ENCODE measurements around the gene C17orf100. TPM values are rescaled to one million over a fixed set of nuclear protein-coding genes. Genes with fewer than 3 reads are reported as not detected.
A peak's percentile ranks its signal among the peaks of the same experiment; 100 is the strongest.

The C17orf100 gene
- total RNA-seq (2.4 and 3.7 TPM in 2 replicates), polyA plus RNA-seq (7.1 and 8.2 TPM in 2 replicates)

GRCh38 chr17:6651354-6651918, at the start of gene C17orf100, which contains the start of gene MED31:
TSS of gene C17orf100 (plus strand) at chr17:6651762. CDS start at chr17:6651914, 152 bp downstream.
TSS of gene MED31 (minus strand) at chr17:6651605. CDS start at chr17:6651528, 77 bp downstream.
- no peak for TF ChIP-seq CTCF (IDR thresholded peaks at IDR 0.05; ENCODE audit: low read depth, low read length)
- no peaks in the 10 kb centered on the region for H3K9me3 ChIP-seq (ENCODE audit: low read depth)

GRCh38 chr17:6602141-6602540, 49.4 kb upstream of the C17orf100 start:
- Histone ChIP-seq H3K27ac (no peak overlapping the region), H3K9me3 (ENCODE audit: low read depth) (no peaks in the 10 kb centered on the region), H3K36me3 (peaks cover 55% of the 10 kb centered on the region), H3K4me1 (ENCODE audit: low read depth) (no peaks in the 10 kb centered on the region), H3K4me3 (no peak overlapping the region), H3K27me3 (no peaks in the 10 kb centered on the region)
- no peak for DNase-seq (ENCODE audit: low read depth in 1 of 2, low spot score in 1 of 2)
- no peak for TF ChIP-seq CTCF (IDR thresholded peaks at IDR 0.05; ENCODE audit: low read depth, low read length)

More at GRCh38 chr17:6651354-6651918, at the start of gene C17orf100, which contains the start of gene MED31:
- no peaks in the 10 kb centered on the region for H3K36me3 ChIP-seq
- peaks cover 34% of the 10 kb centered on the region for H3K27me3 ChIP-seq
- peak; percentile 95 to 96 for DNase-seq (ENCODE audit: low read depth in 1 of 2, low spot score in 1 of 2)
- H3K4me3 ChIP-seq = peak within 1 kb of the TSS; percentile 80
- H3K4me1 ChIP-seq (ENCODE audit: low read depth) = peaks cover 31% of the 10 kb centered on the region
- peak within 1 kb of the TSS; percentile 92 for H3K27ac ChIP-seq

- no peak for TF ChIP-seq CTCF (IDR thresholded peaks at IDR 0.05; ENCODE audit: low read depth, low read length)
Measured at GRCh38 chr17:6603744-6604325, 47.7 kb upstream of the C17orf100 start.

DNA sequence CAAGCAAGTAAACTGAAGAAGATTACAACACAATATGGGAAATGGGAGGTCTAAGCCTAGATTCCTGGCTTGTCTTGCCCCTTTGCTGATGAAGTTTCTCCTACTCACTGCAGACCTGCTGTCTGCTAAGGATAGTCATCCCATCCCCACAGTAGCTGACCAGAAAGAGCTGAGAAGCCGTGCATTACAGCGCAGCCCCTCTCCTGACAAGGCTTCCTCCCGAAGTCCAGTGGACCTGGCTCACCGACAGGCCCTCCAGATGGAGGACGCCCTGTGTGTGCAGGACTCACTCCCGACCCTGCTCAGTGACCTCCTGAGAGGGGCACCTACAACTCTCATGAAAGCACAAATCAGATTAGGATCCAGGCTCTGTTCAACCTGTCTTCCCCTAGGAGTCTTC, 46.4 kb upstream of the C17orf100 start:
- H3K4me3 ChIP-seq = no peak overlapping the region
- no peaks in the 10 kb centered on the region for H3K4me1 ChIP-seq (ENCODE audit: low read depth)
- no peak for DNase-seq (ENCODE audit: low read depth in 1 of 2, low spot score in 1 of 2)
- no peaks in the 10 kb centered on the region for H3K27me3 ChIP-seq
- H3K9me3 ChIP-seq (ENCODE audit: low read depth) = no peaks in the 10 kb centered on the region
- no peak overlapping the region for H3K27ac ChIP-seq
- H3K36me3 ChIP-seq = peaks cover 61% of the 10 kb centered on the region
- TF ChIP-seq CTCF (IDR thresholded peaks at IDR 0.05; ENCODE audit: low read depth, low read length) = no peak

More at GRCh38 chr17:6603744-6604325, 47.7 kb upstream of the C17orf100 start:
- Histone ChIP-seq H3K9me3 (ENCODE audit: low read depth) (no peaks in the 10 kb centered on the region), H3K27me3 (no peaks in the 10 kb centered on the region), H3K4me3 (no peak overlapping the region), H3K36me3 (peaks cover 58% of the 10 kb centered on the region), H3K27ac (no peak overlapping the region), H3K4me1 (ENCODE audit: low read depth) (no peaks in the 10 kb centered on the region)
- DNase-seq (ENCODE audit: low read depth in 1 of 2, low spot score in 1 of 2) = peak in 1 of 2 donors; percentile 36

DNA sequence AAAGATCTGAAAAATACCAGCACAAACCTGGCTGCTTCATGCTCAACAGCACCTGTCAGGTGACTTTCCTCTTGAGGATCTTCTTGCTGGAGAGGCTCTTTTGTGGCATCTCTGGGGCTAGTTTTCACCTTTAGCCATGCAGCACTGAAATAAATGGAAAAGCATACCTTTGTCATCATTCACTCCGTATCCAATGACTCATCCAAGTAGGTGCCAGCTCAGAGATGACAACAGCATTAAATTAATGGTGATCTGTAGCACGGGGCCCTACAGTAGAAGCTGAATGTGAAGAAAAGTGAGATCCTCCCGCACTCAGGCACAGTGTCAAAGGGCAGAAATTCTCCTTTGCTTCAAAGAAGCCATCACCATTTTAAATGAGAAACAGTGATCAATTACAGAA, 43.2 kb upstream of the C17orf100 start:
- H3K36me3 ChIP-seq = peaks cover 67% of the 10 kb centered on the region
- TF ChIP-seq CTCF (IDR thresholded peaks at IDR 0.05; ENCODE audit: low read depth, low read length) = no peak
- no peaks in the 10 kb centered on the region for H3K27me3 ChIP-seq
- no peaks in the 10 kb centered on the region for H3K9me3 ChIP-seq (ENCODE audit: low read depth)
- no peak for DNase-seq (ENCODE audit: low read depth in 1 of 2, low spot score in 1 of 2)
- H3K4me1 ChIP-seq (ENCODE audit: low read depth) = no peaks in the 10 kb centered on the region
- no peak overlapping the region for H3K27ac ChIP-seq
- H3K4me3 ChIP-seq = no peak overlapping the region
